ENCODE measurements around the gene SH2D6. TPM values are rescaled to one million over a fixed set of nuclear protein-coding genes. Genes with fewer than 3 reads are reported as not detected.
"Not testable (repeated sequence)": the region's sequence is repeated elsewhere in the genome, so short reads cannot be mapped to it uniquely, and the experiment has no call there.

The SH2D6 gene
- total and polyA plus RNA-seq, 2 experiments from 2014 or later = 0.31 TPM; not detected in 1

GRCh38 chr2:85437488-85438200, 19.1 kb downstream of the SH2D6 start:
- H4K20me1 ChIP-seq (ENCODE audit: insufficient read depth) = no peaks in the 10 kb centered on the region
- H3K4me3 ChIP-seq = peak overlapping the region; percentile 60
- DNase-seq = peak; percentile 92
- H3K4me1 ChIP-seq (ENCODE audit: insufficient read depth) = peaks cover 12% of the 10 kb centered on the region
- peak overlapping the region; percentile 60 for H3K27ac ChIP-seq
- TF ChIP-seq EZH2 (IDR thresholded peaks at IDR 0.05; ENCODE audit: insufficient read depth, poor library complexity, severe bottlenecking) (no peak), EZH2phosphoT487 (IDR thresholded peaks at IDR 0.05; ENCODE audit: insufficient read depth, low read depth) (no peak)
- H3K9ac ChIP-seq = peak overlapping the region; percentile 81
- H2AFZ ChIP-seq = peak overlapping the region; percentile 81
- no peaks in the 10 kb centered on the region for H3K9me3 ChIP-seq (ENCODE audit: low read depth)
- no peaks in the 10 kb centered on the region for H3K36me3 ChIP-seq (ENCODE audit: low read depth)
- no peaks in the 10 kb centered on the region for H3K27me3 ChIP-seq (replicated peaks; ENCODE audit: insufficient read depth)
- H3K79me2 ChIP-seq (ENCODE audit: insufficient read depth) = no peaks in the 10 kb centered on the region
- H3K4me2 ChIP-seq (ENCODE audit: unreplicated experiment) = peak overlapping the region; percentile 79
- H3F3A ChIP-seq (ENCODE audit: insufficient read depth) = peaks cover 14% of the 10 kb centered on the region; the same call in 1 of the 2 replicates
- 2 to 6% methylated on average over 31 to 41 of the region's 64 CpGs for WGBS, 2 experiments (ENCODE audit: low coverage in 1 of 2, low lambda C conversion rate in 2 of 2, missing lambda C conversion rate in 2 of 2)
- H3K9me2 ChIP-seq (ENCODE audit: insufficient read depth) = no peaks in the 10 kb centered on the region
- in situ Hi-C loops (cut with MboI) = no loop called here

GRCh38 chr2:85438201-85439024, 19.9 kb downstream of the SH2D6 start:
- Histone ChIP-seq H4K20me1 (ENCODE audit: insufficient read depth) (no peaks in the 10 kb centered on the region), H2AFZ (peak overlapping the region; percentile 81), H3K9me2 (ENCODE audit: insufficient read depth) (no peaks in the 10 kb centered on the region), H3K4me1 (ENCODE audit: insufficient read depth) (peaks cover 12% of the 10 kb centered on the region), H3K4me2 (ENCODE audit: unreplicated experiment) (peak overlapping the region; percentile 79), H3K27me3 (replicated peaks; ENCODE audit: insufficient read depth) (no peaks in the 10 kb centered on the region), H3K4me3 (peak overlapping the region; percentile 60), H3K79me2 (ENCODE audit: insufficient read depth) (no peaks in the 10 kb centered on the region), H3F3A (ENCODE audit: insufficient read depth) (peaks cover 14% of the 10 kb centered on the region; the same call in 1 of the 2 replicates), H3K36me3 (ENCODE audit: low read depth) (no peaks in the 10 kb centered on the region), H3K9ac (peak overlapping the region; percentile 81), H3K27ac (peak overlapping the region; percentile 60), H3K9me3 (ENCODE audit: low read depth) (no peaks in the 10 kb centered on the region)
- in situ Hi-C loops (cut with MboI) = no loop called here
- WGBS, 2 experiments (ENCODE audit: low coverage in 1 of 2, low lambda C conversion rate in 2 of 2, missing lambda C conversion rate in 2 of 2) = 32 to 50% methylated on average over 11 to 19 of the region's 19 CpGs
- DNase-seq = peak; percentile 55
- TF ChIP-seq EZH2phosphoT487 (IDR thresholded peaks at IDR 0.05; ENCODE audit: insufficient read depth, low read depth) (no peak), EZH2 (IDR thresholded peaks at IDR 0.05; ENCODE audit: insufficient read depth, poor library complexity, severe bottlenecking) (no peak)

- 90% methylated on average over 6 of the region's 6 CpGs for WGBS, 2 experiments (ENCODE audit: low coverage in 1 of 2, low lambda C conversion rate in 2 of 2, missing lambda C conversion rate in 2 of 2)
- no peak overlapping the region for H3K27ac ChIP-seq
- H3F3A ChIP-seq (ENCODE audit: insufficient read depth) = peaks cover 14% of the 10 kb centered on the region; the same call in 1 of the 2 replicates
- peak overlapping the region; percentile 81; the same call in 1 of the 2 replicates for H2AFZ ChIP-seq
- no peaks in the 10 kb centered on the region for H3K9me2 ChIP-seq (ENCODE audit: insufficient read depth)
- H4K20me1 ChIP-seq (ENCODE audit: insufficient read depth) = no peaks in the 10 kb centered on the region
- peak overlapping the region; percentile 81; the same call in 1 of the 2 replicates for H3K9ac ChIP-seq
- H3K4me2 ChIP-seq (ENCODE audit: unreplicated experiment) = no peak overlapping the region
- no peaks in the 10 kb centered on the region for H3K79me2 ChIP-seq (ENCODE audit: insufficient read depth)
- in situ Hi-C loops (cut with MboI) = no loop called here
- no peaks in the 10 kb centered on the region for H3K9me3 ChIP-seq (ENCODE audit: low read depth)
- H3K36me3 ChIP-seq (ENCODE audit: low read depth) = no peaks in the 10 kb centered on the region
- no peak for DNase-seq
- no peaks in the 10 kb centered on the region for H3K27me3 ChIP-seq (replicated peaks; ENCODE audit: insufficient read depth)
- no peak overlapping the region for H3K4me3 ChIP-seq
- H3K4me1 ChIP-seq (ENCODE audit: insufficient read depth) = peaks cover 12% of the 10 kb centered on the region
- TF ChIP-seq EZH2phosphoT487 (IDR thresholded peaks at IDR 0.05; ENCODE audit: insufficient read depth, low read depth) = no peak
- no peak for TF ChIP-seq EZH2 (IDR thresholded peaks at IDR 0.05; ENCODE audit: insufficient read depth, poor library complexity, severe bottlenecking)
These were observed 20.5 kb downstream of the SH2D6 start for GRCh38 chr2:85439025-85439472.

DNA sequence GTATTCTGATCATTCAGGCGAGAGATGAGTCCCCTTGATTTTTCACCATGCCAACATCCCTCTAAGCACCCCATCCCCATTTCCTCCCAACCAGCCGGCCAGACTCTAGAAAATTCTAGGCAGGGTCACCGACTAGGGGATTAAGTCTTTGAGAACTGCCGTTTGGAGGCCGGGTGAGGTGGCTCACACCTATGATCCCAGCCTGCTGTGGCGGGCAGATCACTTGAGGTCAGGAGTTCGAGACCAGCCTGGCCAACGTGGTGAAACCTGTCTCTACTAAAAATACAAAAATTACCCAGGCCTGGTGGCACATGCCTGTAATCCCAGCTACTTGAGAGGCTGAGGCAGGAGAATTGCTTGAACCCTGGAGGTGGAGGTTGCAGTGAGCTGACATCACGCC, 21.1 kb downstream of the SH2D6 start:
- H3K4me1 ChIP-seq (ENCODE audit: insufficient read depth) = peaks cover 15% of the 10 kb centered on the region
- H3F3A ChIP-seq (ENCODE audit: insufficient read depth) = peaks cover 14% of the 10 kb centered on the region; the same call in 1 of the 2 replicates
- H3K27ac ChIP-seq; H3K36me3 ChIP-seq (ENCODE audit: low read depth); H3K9ac ChIP-seq; in situ Hi-C loops (cut with MboI); H3K9me2 ChIP-seq (ENCODE audit: insufficient read depth); DNase-seq; H3K9me3 ChIP-seq (ENCODE audit: low read depth); H3K27me3 ChIP-seq (replicated peaks; ENCODE audit: insufficient read depth); H3K4me3 ChIP-seq; H3K79me2 ChIP-seq (ENCODE audit: insufficient read depth); H2AFZ ChIP-seq; H3K4me2 ChIP-seq (ENCODE audit: unreplicated experiment); H4K20me1 ChIP-seq (ENCODE audit: insufficient read depth): not testable (repeated sequence)
- WGBS, 2 experiments (ENCODE audit: low coverage in 1 of 2, low lambda C conversion rate in 2 of 2, missing lambda C conversion rate in 2 of 2) = 95 to 97% methylated on average over 9 of the region's 9 CpGs

Data from GM23248 (cell line).